GM19351 (cell line): ENCODE data around the gene FMNL3.

Experiments
- ATAC-seq: cut with Tn5 transposase; IDR thresholded peaks from one replicate; pipeline ENCODE4 v1.9.1; 2021; ENCODE audit warnings: mild to moderate bottlenecking, moderate library complexity; ENCODE audit not compliant: unreplicated experiment

The FMNL3 gene

GRCh38 chr12:49652921-49653520 is 54.2 kb downstream of the FMNL3 start:
- no peak for ATAC-seq

GRCh38 chr12:49651855-49652254 is 55.4 kb downstream of the FMNL3 start:
- no peak for ATAC-seq

GRCh38 chr12:49649892-49650291 is 57.3 kb downstream of the FMNL3 start:
- ATAC-seq: no peak

- ATAC-seq: no peak
Measured at GRCh38 chr12:49649445-49649844, 57.8 kb downstream of the FMNL3 start.

- ATAC-seq: no peak
Measured at GRCh38 chr12:49648712-49649003, 58.5 kb downstream of the FMNL3 start.

GRCh38 chr12:49647827-49648711 is 59.1 kb downstream of the FMNL3 start:
- ATAC-seq: no peak

- no peak for ATAC-seq
Measured at GRCh38 chr12:49646871-49647654, 60.1 kb downstream of the FMNL3 start.

GRCh38 chr12:49646331-49646830 is 60.8 kb downstream of the FMNL3 start:
- no peak for ATAC-seq

- ATAC-seq: no peak
Measured at GRCh38 chr12:49645146-49646039, 61.8 kb downstream of the FMNL3 start.

GRCh38 chr12:49644620-49644994 is 62.6 kb downstream of the FMNL3 start:
- no peak for ATAC-seq

- ATAC-seq: no peak
Measured at GRCh38 chr12:49643961-49644619, 63.1 kb downstream of the FMNL3 start.

GRCh38 chr12:49643135-49643534 is 64.1 kb downstream of the FMNL3 start:
- no peak for ATAC-seq

- no peak for ATAC-seq
Measured at GRCh38 chr12:49642370-49642802, 64.8 kb downstream of the FMNL3 start.

- ATAC-seq: no peak
Measured at GRCh38 chr12:49641748-49642369, 65.3 kb downstream of the FMNL3 start.

GRCh38 chr12:49636979-49637755 is 70.0 kb downstream of the FMNL3 start:
- ATAC-seq: no peak

GRCh38 chr12:49636574-49636973 is 70.6 kb downstream of the FMNL3 start:
- no peak for ATAC-seq

- no peak for ATAC-seq
Measured at GRCh38 chr12:49635656-49636055, 71.5 kb downstream of the FMNL3 start.

- no peak for ATAC-seq
Measured at GRCh38 chr12:49635036-49635435, 72.2 kb downstream of the FMNL3 start.
